Neural crest cell (in vitro differentiated cells): ENCODE measurements around the gene CKLF. TPM values are rescaled to one million over a fixed set of nuclear protein-coding genes. Genes with fewer than 3 reads are reported as not detected.
A peak's percentile ranks its signal among the peaks of the same experiment; 100 is the strongest.

Source experiments
- DNase-seq: peaks from one replicate; pipeline ENCODE4 v3.0.0; 2021; ENCODE audit warnings: low read depth, mixed read lengths, low spot score
- H3K27ac Mint-ChIP-seq: one replicate; pipeline ENCODE4 v1.8.0; 2021; ENCODE audit warnings: mild to moderate bottlenecking, mixed read lengths; ENCODE audit not compliant: unreplicated experiment
- H3K27me3 Mint-ChIP-seq: 2 replicates; pipeline ENCODE4 v1.8.0; 2021; ENCODE audit warnings: low read depth, mild to moderate bottlenecking, mixed read lengths
- H3K36me3 Mint-ChIP-seq: 2 replicates; pipeline ENCODE4 v1.8.0; 2021; ENCODE audit warnings: low read depth, mild to moderate bottlenecking, mixed read lengths
- H3K4me1 Mint-ChIP-seq: 2 replicates; pipeline ENCODE4 v1.8.0; 2021; ENCODE audit warnings: mixed read lengths
- H3K4me3 Mint-ChIP-seq: one replicate; pipeline ENCODE4 v1.8.0; 2021; ENCODE audit warnings: mild to moderate bottlenecking, mixed read lengths
- H3K9me3 Mint-ChIP-seq: 2 replicates; pipeline ENCODE4 v1.8.0; 2021; ENCODE audit warnings: mixed read lengths
- CTCF ChIP-seq: fragments of 200-600 bp; sonication (generic); conservative IDR thresholded peaks from 2 replicates; pipeline ENCODE4 v1.5.0; 2021; ENCODE audit warnings: antibody characterized with exemption, mild to moderate bottlenecking
- total RNA-seq: library from RNA; stranded (reverse); gene quantifications from 2 replicates; pipeline ENCODE4 v1.2.1, GENCODE V29; 2021

CKLF gene
- total RNA-seq, 1 donor from 2014 or later: 51.2 TPM

GRCh38 chr16:66581246-66581952 is 29.0 kb downstream of the CKLF start:
- no peak for TF ChIP-seq CTCF
- no peak for DNase-seq
- Mint-ChIP-seq H3K9me3 (no peaks in the 10 kb centered on the region), H3K36me3 (no peaks in the 10 kb centered on the region), H3K27ac (no peak overlapping the region), H3K27me3 (peaks cover 29% of the 10 kb centered on the region), H3K4me1 (peaks cover 31% of the 10 kb centered on the region), H3K4me3 (no peak overlapping the region)

- Mint-ChIP-seq H3K4me1 (peaks cover 27% of the 10 kb centered on the region), H3K36me3 (no peaks in the 10 kb centered on the region), H3K27me3 (no peaks in the 10 kb centered on the region), H3K27ac (no peak overlapping the region), H3K4me3 (no peak overlapping the region), H3K9me3 (no peaks in the 10 kb centered on the region)
- TF ChIP-seq CTCF: no peak
- no peak for DNase-seq
Measured at GRCh38 chr16:66585481-66586239, 33.3 kb downstream of the CKLF start.

- Mint-ChIP-seq H3K27me3 (no peaks in the 10 kb centered on the region), H3K36me3 (no peaks in the 10 kb centered on the region), H3K4me1 (peaks cover 10% of the 10 kb centered on the region), H3K27ac (no peak overlapping the region), H3K9me3 (no peaks in the 10 kb centered on the region), H3K4me3 (no peak overlapping the region)
- no peak for DNase-seq
- TF ChIP-seq CTCF: no peak
Measured at GRCh38 chr16:66587881-66588600, 35.7 kb downstream of the CKLF start.

- no peak overlapping the region for H3K4me3 Mint-ChIP-seq
- no peaks in the 10 kb centered on the region for H3K27me3 Mint-ChIP-seq
Measured at GRCh38 chr16:66588981-66589713, 36.8 kb downstream of the CKLF start.

More at GRCh38 chr16:66588981-66589713, 36.8 kb downstream of the CKLF start:
- TF ChIP-seq CTCF: peak; percentile 44
- no peak overlapping the region for H3K27ac Mint-ChIP-seq
- H3K36me3 Mint-ChIP-seq: no peaks in the 10 kb centered on the region
- peaks cover 5% of the 10 kb centered on the region for H3K4me1 Mint-ChIP-seq
- DNase-seq: no peak
- no peaks in the 10 kb centered on the region for H3K9me3 Mint-ChIP-seq
